Measurements from ENCODE around the gene IFNA7.

The IFNA7 gene

GRCh38 chr9:21165516-21165915 lies 36.5 kb downstream of the IFNA7 start:
- no peak for TF ChIP-seq CTCF (IDR thresholded peaks at IDR 0.05; ENCODE audit: insufficient read depth, missing control alignments)
- FAIRE-seq (no peak), DNase-seq (ENCODE audit: insufficient read length, low spot score) (no peak)

- TF ChIP-seq CTCF (IDR thresholded peaks at IDR 0.05; ENCODE audit: insufficient read depth, missing control alignments): no peak
- FAIRE-seq: no peak
- no peak for DNase-seq (ENCODE audit: insufficient read length, low spot score)
Observed at GRCh38 chr9:21160178-21160577, 41.8 kb downstream of the IFNA7 start.

- DNase-seq (ENCODE audit: insufficient read length, low spot score) (no peak), FAIRE-seq (no peak)
- TF ChIP-seq CTCF (IDR thresholded peaks at IDR 0.05; ENCODE audit: insufficient read depth, missing control alignments): no peak
Observed at GRCh38 chr9:21155501-21155900, 46.5 kb downstream of the IFNA7 start.

GRCh38 chr9:21154018-21154608 lies 47.9 kb downstream of the IFNA7 start:
- TF ChIP-seq CTCF (IDR thresholded peaks at IDR 0.05; ENCODE audit: insufficient read depth, missing control alignments): peak; percentile 28
- FAIRE-seq (no peak), DNase-seq (ENCODE audit: insufficient read length, low spot score) (no peak)

- no peak for TF ChIP-seq CTCF (IDR thresholded peaks at IDR 0.05; ENCODE audit: insufficient read depth, missing control alignments)
- FAIRE-seq (no peak), DNase-seq (ENCODE audit: insufficient read length, low spot score) (no peak)
Observed at GRCh38 chr9:21153336-21154017, 48.5 kb downstream of the IFNA7 start.

Data from D721Med (cell line).